Measurements from ENCODE around the gene CCDC40.

DNA sequence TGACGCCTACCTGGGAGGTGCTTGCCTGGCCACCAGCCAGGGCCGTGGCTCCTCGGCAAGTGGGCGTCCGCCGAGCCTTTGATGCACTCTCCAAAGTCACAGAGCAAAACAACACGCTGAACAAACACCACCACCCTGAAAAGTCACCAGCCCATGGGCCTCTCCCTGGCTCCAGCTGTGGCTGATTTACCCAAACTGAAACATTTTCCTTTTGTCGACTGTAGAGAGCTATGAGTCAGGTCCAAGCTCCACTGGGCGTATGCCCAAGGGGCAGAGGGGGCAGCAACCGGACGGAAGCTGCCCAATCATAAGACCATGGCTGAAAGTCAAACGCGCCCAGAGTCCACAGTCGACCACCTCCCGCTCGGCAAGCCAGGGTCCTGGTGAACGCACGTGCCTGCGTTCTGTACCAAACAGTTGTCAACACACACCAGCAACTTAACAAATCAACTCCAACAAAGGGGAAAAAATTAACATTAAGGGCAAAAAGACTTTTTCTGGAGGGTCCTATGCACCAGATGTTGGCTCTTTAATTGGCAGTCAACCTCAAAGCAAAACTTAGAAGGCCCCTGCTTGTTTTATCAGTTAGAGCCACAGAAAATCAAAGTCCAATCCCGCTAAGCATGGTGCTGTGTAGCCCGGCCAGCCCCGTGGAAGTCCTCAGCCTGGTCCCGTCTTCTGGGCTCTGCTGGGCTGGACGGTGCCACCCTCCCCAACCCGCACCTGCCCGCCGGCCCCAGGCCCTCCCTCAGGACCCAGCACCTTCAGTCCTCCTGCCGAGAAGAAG lies 48.1 kb upstream of the CCDC40 start:
- TF ChIP-seq EZH2 (IDR thresholded peaks at IDR 0.05; ENCODE audit: insufficient read depth, poor library complexity, severe bottlenecking) (no peak), EZH2phosphoT487 (IDR thresholded peaks at IDR 0.05; ENCODE audit: insufficient read depth, low read depth) (no peak)

All from GM23248 (cell line).